Erythroblast (primary cell): ENCODE results near the gene DNAJA4.

Experiments
- GATA1 ChIP-seq: IDR thresholded peaks from 2 replicates; pipeline ENCODE4 v1.6.1; 2011; ENCODE audit warnings: low read depth, mild to moderate bottlenecking, control low read depth, low read length, moderate library complexity
- POLR2A ChIP-seq: IDR thresholded peaks from 2 replicates; pipeline ENCODE4 v1.6.1; 2011; ENCODE audit warnings: mild to moderate bottlenecking, low read length

DNA sequence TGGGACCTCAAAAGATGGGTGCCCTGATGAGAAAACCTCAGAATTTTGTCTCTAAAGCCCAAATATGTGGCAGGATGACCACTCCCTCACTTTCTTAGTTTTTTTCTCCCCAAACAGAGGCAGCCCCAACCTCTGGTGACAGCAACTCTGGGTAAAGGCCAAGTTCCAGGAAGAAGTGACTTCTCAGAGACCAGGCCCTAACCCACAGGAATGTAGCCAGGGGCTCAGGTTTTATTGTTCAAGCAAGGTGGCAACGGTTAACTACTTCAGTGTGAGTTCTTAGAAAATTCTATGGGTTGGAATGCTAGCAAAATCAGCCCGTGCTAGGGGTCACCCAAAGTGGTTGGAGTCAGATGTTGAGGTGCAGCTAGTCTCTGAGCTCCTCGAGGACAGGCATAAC lies 5.1 kb upstream of the DNAJA4 start:
- TF ChIP-seq POLR2A (no peak), GATA1 (no peak)
